ENCODE results near the gene LRP4.

Gene LRP4

DNA sequence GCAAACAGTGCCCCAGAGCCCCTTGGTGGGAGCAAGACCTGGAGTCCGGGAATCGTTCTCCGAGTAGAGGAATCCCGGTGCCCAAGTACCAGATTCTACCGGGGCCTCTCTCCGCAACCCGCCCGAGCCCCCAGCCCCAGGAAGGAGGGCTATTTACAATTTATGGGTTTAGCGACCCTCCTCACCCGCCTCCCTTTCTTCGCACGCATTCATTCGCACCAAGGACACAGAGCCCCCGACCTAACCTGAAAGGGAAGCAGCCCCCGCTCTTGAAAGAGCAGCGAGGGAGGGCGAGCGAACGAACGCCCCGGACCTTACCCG, 628 bp downstream of the LRP4 start:
- no peak for DNase-seq

- no peak for DNase-seq
These were observed 1.1 kb downstream of the LRP4 start for GRCh38 chr11:46917109-46917761.

DNA sequence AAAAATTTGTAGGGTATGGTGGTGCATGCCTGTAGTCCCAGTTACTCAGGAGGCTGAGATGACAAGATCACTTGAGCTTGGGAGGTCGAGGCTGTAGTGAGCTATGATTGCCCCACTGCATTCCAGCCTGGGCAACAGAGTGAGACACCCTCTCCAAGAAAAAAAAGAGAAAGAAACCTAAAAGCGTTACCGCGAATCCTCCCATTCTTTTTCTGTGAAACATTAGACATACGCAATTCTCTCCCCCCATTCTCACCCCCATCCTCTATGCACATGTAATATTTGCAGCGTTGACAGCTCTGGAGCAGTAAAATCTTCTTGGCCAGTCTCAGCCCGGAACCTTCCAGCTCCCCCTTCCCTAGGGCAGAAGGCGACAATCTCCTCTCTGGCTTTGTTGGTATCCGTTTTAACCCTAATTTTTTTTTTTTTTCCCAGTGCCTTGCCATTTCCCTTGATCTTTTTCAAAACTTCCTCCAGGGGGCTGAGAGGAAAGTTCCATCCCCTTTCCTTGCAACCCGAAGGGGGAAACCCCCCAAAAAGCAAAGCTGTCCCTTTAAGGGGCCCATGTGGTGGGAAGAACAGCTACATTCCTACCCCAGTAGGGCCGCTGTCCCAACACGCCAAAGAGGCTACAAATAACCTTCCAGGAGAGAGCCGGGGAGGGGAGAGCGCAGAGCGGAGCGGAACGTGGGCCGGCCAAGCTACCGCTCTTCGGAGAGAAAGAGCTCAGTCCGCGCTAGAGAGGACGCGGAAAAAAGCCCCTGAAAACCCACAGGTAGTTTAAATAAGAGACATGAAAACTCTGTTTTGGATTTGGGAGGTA, 1.9 kb downstream of the LRP4 start:
- no peak for DNase-seq

GRCh38 chr11:46914910-46915309, 3.4 kb downstream of the LRP4 start:
- no peak for DNase-seq

DNA sequence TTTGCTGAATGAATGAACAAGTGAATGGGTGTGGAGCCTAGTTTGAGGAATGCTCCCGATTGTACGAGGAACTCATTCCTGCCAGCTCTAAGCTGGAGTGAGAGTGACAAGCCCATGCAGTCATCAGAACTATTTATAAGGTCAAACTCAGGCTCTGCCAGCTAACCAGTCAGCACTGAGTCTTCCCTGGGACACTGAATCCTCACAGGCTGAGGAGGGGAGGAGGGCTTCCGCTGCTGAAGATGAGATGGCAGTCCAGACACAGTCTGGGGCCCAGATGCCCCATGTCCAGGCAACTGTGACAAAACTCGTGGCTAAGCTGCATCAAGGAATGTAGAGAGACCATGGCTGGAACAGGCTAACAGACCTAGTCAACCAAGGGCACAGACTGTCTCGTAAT, 4.0 kb downstream of the LRP4 start:
- no peak for DNase-seq

DNA sequence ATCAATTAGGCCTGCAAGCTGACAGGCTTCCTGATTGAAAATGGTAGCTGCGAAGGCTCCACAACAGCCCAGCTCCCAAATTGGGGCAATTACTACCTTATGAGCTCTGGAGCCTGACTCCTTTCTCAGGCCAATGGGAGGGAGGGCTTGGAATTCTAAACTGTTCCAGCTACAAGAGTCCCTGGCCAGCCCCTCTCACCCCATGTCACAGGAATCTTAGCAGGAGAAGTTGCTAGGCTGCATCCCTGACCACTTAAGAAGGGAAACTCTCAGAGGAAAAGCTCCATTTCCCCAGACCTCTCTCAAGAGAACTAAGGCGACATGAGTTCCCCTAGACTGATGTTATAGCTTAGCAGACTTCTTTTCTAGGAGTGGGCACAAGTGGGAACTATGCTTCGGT, 4.9 kb downstream of the LRP4 start:
- DNase-seq = no peak

DNA sequence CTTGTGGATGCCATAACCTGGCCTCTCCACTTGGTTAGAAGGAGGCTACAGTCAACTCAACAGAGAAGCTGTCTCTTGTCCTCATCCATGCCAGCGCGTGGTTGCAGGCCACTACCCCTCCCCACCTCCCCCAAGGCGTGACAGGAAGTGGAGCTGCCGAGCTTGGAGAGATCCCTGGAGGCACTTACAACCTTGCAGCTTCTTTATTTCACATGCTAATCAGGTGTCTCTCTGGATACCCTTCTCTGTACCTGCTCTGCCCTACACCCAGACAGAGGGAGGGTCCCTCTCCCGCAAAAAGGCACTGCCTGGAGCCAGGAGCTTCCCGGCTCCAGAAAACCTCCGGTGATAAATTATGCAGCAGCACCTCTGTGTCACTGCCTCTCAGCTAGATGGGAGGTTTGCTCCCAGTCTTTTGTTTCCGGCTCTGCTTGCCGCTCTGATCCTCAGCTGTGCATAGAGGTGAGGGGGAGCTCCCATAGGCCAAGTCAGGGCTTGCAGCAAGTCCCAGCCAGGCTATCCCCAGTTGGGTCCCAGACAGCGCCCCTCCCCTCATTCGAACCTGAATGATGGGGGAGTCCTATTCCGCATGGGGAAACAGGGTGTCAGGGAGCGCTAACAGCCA, 5.7 kb downstream of the LRP4 start:
- no peak for DNase-seq

GRCh38 chr11:46907606-46908005, 10.7 kb downstream of the LRP4 start:
- no peak for DNase-seq

GRCh38 chr11:46906609-46907041, 11.7 kb downstream of the LRP4 start:
- no peak for DNase-seq

DNA sequence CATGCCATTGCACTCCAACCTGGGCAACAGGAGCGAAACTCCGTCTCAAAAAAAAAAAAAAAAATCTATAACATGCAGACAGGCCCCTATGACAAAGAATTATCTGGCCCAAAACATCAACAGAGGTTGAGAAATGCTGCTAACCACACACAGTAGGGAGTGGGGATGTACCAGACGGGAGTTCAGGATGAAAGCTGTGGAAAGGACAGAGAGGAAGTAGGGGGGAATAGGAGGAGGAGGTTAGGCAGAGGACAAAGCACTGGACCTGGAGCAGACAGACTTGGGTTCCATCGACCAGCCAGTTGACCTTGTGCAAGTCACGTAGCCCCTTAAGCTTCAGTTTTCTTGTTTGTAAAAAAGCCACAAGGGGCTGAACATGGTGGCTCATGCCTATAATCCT, 12.5 kb downstream of the LRP4 start:
- no peak for DNase-seq

GRCh38 chr11:46903846-46904245, 14.5 kb downstream of the LRP4 start:
- DNase-seq = no peak

DNA sequence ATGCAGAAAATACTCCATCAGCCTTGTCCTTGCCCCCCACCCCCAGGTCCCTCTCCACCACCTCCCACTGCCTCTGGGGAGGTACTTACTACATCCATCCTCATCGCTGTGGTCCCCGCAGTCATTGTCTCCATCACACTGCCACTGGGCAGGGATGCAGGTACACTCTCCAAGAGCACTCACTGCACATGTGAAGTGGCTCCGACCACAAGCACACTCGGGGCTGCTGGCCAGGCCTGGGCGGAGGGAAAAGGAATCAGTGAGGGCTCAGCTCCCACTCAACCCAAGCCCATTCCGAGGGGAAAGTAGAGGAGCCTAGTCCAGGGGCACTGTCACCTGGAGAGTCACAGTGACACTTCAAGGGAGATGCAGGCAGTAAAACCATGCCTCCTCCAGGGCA, 15.7 kb downstream of the LRP4 start:
- DNase-seq = no peak

DNA sequence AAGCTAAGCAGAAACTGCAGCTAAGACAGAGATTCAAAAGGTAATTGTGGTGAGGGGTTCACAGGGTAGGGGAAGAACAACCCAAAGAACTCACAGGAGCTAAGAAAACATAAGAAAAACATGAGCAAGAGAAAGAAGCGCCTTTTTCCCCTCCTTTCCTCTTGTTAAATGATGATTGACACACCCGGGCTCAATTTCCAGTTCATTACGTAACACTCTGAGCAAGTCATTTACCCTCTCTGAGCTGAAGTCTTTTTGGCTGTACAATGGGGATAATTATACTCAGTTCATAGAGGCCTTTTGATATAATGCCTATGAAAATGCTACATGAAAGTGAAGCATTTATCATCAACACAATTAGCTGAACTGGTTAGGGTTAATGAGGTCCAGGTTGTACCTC, 17.2 kb downstream of the LRP4 start:
- no peak for DNase-seq

DNA sequence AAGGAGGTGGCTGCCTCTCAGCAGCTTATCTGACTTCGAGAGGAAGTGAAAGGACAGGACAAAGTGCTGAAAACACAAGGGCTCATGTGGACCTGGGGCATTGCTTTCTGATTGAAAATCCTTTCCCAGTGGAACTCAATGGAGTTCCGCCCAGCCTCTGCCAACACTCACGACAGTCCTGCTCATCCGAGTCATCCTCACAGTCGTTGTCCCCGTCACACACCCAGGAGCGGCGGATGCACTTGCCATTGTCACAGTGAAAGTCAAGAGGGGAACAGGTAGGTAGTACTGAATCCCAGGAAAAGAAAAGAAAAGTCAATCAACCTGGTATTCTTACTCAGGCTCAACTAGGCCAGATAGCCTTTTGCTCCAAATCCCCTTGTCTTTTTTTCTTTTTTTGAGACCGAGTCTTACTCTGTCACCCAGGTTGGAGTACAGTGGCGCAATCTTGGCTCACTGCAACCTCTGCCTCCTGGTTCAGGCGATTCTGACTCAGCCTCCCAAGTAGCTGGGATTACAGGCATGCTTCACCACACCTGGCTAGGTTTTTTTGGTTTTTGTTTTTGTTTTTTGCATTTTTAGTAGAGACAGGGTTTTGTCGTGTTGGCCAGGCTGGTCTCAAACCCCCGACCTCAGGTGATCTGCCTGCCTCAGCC, 18.1 kb downstream of the LRP4 start:
- DNase-seq = no peak

GRCh38 chr11:46899501-46900025, 18.8 kb downstream of the LRP4 start:
- DNase-seq = no peak

- no peak for DNase-seq
These were observed 19.8 kb downstream of the LRP4 start for GRCh38 chr11:46898396-46899095.

DNA sequence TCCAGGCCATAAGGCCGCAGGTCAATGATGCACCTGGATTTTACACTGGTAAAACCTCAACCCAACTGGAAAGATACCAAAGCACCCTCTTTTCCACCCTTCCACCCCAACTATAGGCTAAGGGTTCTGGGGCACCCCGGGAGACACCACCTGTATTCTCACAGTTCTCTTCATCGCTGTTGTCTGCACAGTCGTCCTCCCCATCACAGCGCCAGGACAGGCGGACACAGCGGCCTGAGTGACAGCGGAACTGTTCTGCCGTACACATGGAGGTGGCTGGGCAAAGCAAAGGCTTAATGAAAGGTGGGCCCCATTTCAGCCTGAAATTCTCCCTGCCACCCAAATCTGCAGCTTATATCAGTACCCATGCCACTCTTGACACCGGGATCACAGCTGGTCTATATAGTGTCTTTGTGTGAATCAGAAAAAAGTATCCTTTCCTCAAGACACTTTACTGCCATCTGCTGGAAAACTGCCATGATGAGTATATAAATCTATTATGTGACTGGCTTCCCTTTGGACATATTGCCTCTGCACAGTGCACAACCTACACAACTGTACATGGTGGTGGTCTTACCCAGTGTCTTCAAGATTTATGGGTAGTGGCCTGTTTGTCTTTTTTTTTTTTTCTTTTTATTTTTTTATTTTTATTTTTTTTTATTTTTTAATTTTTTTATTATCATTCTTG, 21.5 kb downstream of the LRP4 start:
- peak; percentile 21 for DNase-seq

GRCh38 chr11:46895821-46896220, 22.5 kb downstream of the LRP4 start:
- no peak for DNase-seq

DNA sequence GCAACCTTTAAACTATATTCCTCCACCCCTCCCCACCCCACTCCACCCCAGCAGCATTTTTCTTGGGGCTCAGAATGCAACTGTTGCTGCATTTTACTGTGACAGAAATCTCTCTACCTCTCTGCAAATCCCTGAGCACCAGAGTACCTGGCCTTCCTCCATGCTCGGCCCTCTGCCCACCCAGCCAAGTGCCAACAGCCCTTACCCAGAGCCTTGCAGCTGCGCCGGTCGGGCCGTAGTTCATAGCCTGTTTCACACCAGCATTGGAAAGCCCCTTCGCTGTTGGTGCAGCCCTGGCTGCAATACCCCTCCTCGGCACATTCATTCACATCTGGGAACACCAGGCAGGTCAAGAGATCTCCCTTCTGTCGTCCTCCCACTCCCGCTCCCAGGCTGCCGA, 23.4 kb downstream of the LRP4 start:
- no peak for DNase-seq

DNA sequence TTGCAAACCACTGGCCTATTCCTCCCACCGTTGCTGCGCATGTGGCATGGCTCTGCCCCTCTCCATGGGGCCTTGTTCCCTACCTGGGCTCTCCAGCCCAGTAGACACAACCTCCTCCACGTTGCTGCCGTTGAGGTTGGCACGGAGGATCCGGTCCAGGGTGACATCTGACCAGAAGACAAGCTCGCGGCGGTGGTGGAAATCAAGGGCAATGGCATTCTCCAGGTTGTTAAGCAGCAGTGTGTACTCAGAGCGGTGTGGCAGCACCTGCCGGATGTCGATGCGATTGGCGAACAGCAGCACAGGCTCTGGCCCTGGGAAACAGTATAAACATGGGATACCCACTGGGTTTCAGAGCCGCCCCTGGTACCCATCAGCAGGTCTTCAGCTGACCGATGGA, 23.8 kb downstream of the LRP4 start:
- no peak for DNase-seq

DNA sequence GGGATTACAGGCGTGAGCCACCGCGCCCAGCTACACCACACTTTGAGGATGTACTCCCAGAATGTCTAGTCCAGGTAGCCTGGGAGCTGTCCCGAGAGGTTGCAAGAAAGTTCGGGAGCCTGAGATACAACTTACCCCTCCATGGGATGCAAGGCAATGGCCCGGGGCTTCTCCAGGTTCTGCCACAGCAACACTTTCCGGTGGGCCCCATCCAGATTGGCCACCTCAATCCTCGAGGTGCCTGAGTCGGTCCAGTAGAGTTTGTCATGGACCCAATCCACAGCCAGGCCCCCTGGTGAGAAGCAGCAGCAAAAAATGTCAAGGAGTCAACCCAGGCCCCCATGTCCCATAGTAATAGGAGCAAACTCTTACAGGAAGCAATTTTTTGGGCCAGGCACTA, 25.5 kb downstream of the LRP4 start:
- DNase-seq = no peak

DNA sequence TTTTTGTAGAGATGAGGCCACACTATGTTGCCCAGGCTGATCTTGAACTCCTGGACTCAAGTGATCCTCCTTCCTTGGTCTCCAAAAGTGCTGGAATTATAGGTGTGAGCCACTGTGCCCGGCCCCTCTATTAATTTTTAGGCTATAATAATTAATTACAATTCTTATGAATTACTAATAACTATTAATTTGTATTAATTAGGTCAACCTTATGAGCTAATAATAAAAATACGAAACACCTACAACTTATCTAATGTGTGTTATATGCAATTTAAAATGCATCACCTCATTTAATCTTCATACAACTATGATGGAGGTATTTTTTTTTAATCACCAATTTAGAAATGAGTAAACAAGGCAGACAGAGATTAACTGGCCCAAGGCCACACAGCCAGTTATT, 26.2 kb downstream of the LRP4 start:
- no peak for DNase-seq

All from CD4-positive, alpha-beta T cell treated with Interleukin-17A for 1 hour (primary cell).